Jurkat, Clone E6-1 (cell line): ENCODE results near the gene SDHAF3.
"Not testable (repeated sequence)": the region's sequence is repeated elsewhere in the genome, so short reads cannot be mapped to it uniquely, and the experiment has no call there.

ENCODE experiments used
- DNase-seq: peaks from one replicate; pipeline ENCODE4 v3.0.0-alpha.2; 2011; ENCODE audit warnings: low read depth, low spot score
- H3K4me3 ChIP-seq: 2 replicates; pipeline ENCODE4 v1.5.1; 2011; ENCODE audit warnings: mild to moderate bottlenecking, low read length, control low read depth, moderate library complexity

SDHAF3 gene

GRCh38 chr7:97119747-97120146 lies 2.2 kb downstream of the SDHAF3 start:
- no peak overlapping the region for H3K4me3 ChIP-seq
- no peak for DNase-seq

DNA sequence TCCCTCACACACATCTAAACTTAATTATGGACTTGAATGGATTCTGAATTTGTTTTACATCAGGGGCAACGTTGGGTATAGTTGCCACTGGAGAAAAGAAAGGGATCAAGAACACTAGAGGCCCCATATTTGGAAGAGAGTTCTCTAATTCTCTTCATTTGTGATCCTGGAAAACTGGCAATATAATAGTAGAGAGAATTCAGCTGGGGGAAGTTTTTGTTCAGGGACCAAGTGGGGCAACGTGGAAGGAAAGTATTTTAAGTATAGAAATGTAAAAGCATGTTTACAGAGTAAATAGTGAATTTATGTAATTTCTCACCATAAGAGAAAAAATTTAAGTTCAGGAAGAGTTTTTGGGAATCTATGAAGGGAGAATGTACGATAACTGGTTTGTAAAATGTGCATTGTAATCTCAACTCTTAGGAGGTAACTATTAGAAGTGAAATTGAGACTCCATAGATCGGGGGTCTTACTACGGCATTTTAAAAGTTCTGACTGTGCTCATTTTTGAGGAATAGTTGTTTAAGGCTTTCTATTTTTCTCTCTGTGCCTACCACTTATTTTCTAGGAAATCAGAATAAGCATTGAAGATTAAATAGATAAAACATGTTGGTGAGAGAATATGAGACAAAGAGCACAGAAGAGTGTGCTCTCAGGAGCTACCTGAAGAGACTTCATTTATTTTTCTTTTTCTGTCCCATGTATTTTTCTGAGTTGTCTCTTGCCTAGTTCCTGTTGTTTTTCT lies 3.4 kb downstream of the SDHAF3 start:
- no peak overlapping the region for H3K4me3 ChIP-seq
- DNase-seq: no peak

- not testable (repeated sequence) for DNase-seq
Observed at GRCh38 chr7:97123115-97123514, 5.6 kb downstream of the SDHAF3 start.

GRCh38 chr7:97126483-97127171 lies 9.1 kb downstream of the SDHAF3 start:
- DNase-seq: no peak
- H3K4me3 ChIP-seq: no peak overlapping the region

More at GRCh38 chr7:97123115-97123514, 5.6 kb downstream of the SDHAF3 start:
- H3K4me3 ChIP-seq: not testable (repeated sequence)

- DNase-seq: no peak
- H3K4me3 ChIP-seq: no peak overlapping the region
Observed at GRCh38 chr7:97128736-97129135, 11.2 kb downstream of the SDHAF3 start.

GRCh38 chr7:97130417-97131139 lies 13.1 kb downstream of the SDHAF3 start:
- no peak for DNase-seq
- H3K4me3 ChIP-seq: no peak overlapping the region

DNA sequence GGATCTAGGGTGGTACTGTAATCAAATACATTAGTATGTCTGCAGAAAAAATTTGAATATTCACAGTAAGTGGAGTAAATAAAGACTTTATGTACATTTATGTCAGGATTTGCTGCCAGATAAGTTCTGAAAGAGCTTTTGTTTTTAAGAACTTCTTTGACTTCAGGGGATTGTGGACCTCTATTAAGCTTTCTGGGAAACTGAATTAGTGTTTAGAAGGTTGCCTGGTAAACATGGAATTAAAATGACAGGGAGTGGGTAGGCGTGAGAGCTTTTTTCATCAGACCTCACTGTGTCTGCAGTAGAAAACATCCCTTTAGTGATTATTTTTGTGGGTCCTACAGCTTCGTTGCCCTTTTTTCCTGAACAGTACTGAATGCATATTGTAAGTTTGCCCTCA lies 15.7 kb downstream of the SDHAF3 start:
- no peak for DNase-seq
- no peak overlapping the region for H3K4me3 ChIP-seq

DNA sequence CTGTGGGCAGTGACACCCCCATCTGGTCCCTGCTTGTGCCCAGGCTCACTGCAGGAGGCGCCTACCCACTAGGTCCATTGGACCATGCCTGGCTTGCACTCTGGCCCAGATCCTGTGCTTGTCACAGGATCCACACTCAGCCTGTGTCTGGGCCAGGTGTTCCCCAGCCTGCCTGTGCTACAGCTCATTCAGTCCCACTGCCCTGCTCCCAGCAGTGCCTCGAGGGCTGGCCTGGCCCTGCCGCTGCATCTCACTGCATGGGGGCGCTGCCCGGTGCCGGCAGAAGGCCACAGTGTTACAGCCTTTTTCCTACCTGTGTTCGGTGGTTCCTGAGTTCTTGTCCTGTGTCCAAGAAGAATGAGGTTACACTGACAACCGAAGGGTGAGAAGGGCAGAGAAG lies 21.3 kb downstream of the SDHAF3 start:
- no peak for DNase-seq
- no peak overlapping the region for H3K4me3 ChIP-seq

- no peak overlapping the region for H3K4me3 ChIP-seq
- DNase-seq: peak; percentile 34
Observed at GRCh38 chr7:97145068-97145467, 27.6 kb downstream of the SDHAF3 start.

DNA sequence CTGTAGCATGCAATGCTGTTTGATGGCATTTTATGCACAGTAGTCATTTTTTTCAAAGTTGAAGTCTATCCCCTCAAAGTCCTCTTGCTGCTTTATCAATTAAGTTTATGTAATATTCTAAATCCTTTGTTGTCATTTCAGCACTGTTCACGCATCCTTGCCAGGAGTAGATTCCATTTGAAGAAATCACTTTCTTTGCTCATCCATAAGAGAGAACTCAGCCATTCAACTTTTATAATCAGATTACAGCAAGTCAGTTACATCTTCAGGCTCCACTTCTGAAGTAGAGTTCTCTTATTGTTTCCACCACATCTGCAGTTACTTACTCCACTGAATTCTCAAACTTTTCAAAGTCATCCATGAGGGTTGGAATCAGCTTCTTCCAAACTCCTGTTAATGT lies 32.3 kb downstream of the SDHAF3 start:
- H3K4me3 ChIP-seq: no peak overlapping the region
- DNase-seq: no peak

- no peak for DNase-seq
- no peak overlapping the region for H3K4me3 ChIP-seq
Observed at GRCh38 chr7:97155897-97156418, 38.5 kb downstream of the SDHAF3 start.

DNA sequence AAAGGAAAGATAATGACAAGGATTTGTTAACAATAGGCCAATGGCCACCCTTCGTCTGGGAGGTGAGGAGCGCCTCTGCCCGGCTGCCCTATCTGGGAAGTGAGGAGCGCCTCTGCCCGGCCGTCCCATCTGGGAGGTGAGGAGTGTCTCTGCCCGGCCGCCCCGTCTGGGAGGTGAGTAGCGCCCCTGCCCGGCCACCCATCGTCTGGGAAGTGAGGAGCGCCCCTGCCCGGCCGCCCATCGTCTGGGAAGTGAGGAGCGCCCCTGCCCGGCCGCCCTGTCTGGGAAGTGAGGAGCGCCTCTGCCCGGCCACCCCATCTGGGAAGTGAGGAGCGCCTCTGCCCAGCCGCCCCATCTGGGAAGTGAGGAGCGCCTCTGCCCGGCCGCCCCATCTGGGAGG lies 42.5 kb downstream of the SDHAF3 start:
- not testable (repeated sequence) for DNase-seq, H3K4me3 ChIP-seq

DNA sequence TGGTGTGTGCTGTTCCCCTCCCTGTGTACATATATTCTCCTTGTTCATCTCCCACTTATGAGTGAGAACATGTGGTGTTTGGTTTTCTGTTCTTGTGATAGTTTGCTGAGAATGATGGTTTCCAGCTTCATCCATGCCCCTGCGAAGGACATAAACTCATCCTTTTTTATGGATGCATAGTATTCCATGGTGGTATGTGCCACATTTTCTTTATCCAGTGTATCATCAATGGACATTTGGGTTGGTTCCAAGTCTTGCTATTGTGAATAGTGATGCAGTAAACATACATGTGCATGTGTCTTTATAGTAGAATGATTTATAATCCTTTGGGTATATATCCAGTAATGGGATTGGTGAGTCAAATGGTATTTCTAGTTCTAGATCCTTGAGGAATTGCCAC lies 44.1 kb downstream of the SDHAF3 start:
- not testable (repeated sequence) for H3K4me3 ChIP-seq

GRCh38 chr7:97166308-97166707 lies 48.8 kb downstream of the SDHAF3 start:
- no peak overlapping the region for H3K4me3 ChIP-seq
- no peak for DNase-seq

More for the DNA sequence above, 44.1 kb downstream of the SDHAF3 start:
- DNase-seq: not testable (repeated sequence)

GRCh38 chr7:97167176-97167575 lies 49.7 kb downstream of the SDHAF3 start:
- DNase-seq: no peak
- no peak overlapping the region for H3K4me3 ChIP-seq

DNA sequence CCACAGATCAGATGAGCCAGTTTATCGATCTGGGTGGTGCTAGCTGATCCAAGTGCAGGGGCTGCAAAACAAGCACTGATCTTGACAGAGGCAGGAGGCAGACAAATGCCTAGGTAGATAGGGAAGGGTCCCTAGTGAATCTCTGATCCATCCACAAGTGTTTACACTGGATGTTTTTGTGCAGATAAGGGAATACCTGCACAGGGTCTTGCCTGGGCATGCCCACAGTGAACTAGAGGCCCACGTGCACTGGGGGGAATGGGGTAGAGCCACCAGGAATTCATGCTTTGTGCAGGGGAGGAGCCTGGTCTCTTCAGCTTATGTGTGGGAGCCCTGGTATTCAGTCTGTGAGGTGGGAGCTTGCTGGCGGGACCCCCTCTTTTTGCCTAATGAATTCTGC lies 50.3 kb downstream of the SDHAF3 start:
- no peak for DNase-seq
- no peak overlapping the region for H3K4me3 ChIP-seq

GRCh38 chr7:97174303-97174702 lies 56.8 kb downstream of the SDHAF3 start:
- DNase-seq: no peak
- no peak overlapping the region for H3K4me3 ChIP-seq

DNA sequence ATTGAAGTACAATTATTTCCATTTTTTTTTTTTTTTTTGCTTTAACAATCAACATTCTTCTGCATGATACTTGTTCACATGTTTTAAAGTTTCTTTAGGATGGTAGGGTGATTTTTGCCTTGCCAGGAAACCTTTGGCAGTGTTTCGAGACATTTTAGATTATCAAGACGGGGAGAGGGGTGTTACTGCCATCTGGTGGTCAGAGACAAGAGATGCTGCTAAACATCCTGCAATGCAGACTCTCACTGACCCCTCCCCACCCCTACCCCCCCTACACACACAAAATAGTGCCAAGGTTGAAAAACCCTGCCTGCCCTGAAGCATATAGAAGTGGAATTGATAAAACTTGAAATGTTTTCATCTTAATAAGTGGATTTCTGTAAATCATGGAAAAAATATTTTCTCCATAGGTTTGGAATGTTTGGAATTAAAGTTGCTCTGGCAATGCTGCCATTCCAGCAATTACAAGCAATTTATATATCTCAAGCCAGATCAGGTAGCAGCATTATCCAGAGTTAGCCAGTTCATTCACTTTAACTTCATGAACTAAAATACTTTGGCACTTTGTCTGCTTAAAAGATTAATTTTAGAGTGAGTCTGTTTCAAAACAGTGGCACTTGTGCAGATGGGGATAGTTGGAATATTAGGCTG lies 62.1 kb downstream of the SDHAF3 start:
- peak; percentile 38 for DNase-seq
- no peak overlapping the region for H3K4me3 ChIP-seq

- H3K4me3 ChIP-seq: no peak overlapping the region
- no peak for DNase-seq
Observed at GRCh38 chr7:97187067-97187466, 69.6 kb downstream of the SDHAF3 start.
